Hepatic stellate cell (primary cell): ENCODE data around the gene MMP2.

Experiments used
- DNase-seq: peaks from one replicate; pipeline ENCODE4 v3.0.0; 2011; ENCODE audit warnings: low spot score

The MMP2 gene

GRCh38 chr16:55469821-55470532 lies 9.0 kb upstream of the MMP2 start:
- DNase-seq, result no peak

- DNase-seq, result peak; percentile 29
Observed at GRCh38 chr16:55470533-55471371, 8.2 kb upstream of the MMP2 start.

- DNase-seq, result peak; percentile 62
Observed at GRCh38 chr16:55471448-55472097, 7.4 kb upstream of the MMP2 start.

GRCh38 chr16:55473587-55473986 lies 5.4 kb upstream of the MMP2 start:
- DNase-seq, result no peak

GRCh38 chr16:55474821-55475220 lies 4.2 kb upstream of the MMP2 start:
- no peak for DNase-seq

GRCh38 chr16:55475919-55476318 lies 3.1 kb upstream of the MMP2 start:
- no peak for DNase-seq

- DNase-seq, result no peak
Observed at GRCh38 chr16:55476625-55477533, 2.1 kb upstream of the MMP2 start.

- DNase-seq, result no peak
Observed at GRCh38 chr16:55477736-55478135, 1.3 kb upstream of the MMP2 start.

GRCh38 chr16:55479430-55480140 lies 587 bp downstream of the MMP2 start:
- DNase-seq, result peak; percentile 27

- peak; percentile 79 for DNase-seq
Observed at GRCh38 chr16:55480228-55480655, 1.2 kb downstream of the MMP2 start.

GRCh38 chr16:55481023-55481422 lies 2.0 kb downstream of the MMP2 start:
- DNase-seq, result no peak

- DNase-seq, result peak; percentile 55
Observed at GRCh38 chr16:55482056-55482455, 3.1 kb downstream of the MMP2 start.

- DNase-seq, result no peak
Observed at GRCh38 chr16:55487048-55487803, 8.2 kb downstream of the MMP2 start.

GRCh38 chr16:55488306-55488705 lies 9.3 kb downstream of the MMP2 start:
- no peak for DNase-seq

- no peak for DNase-seq
Observed at GRCh38 chr16:55489119-55489955, 10.3 kb downstream of the MMP2 start.

GRCh38 chr16:55489956-55490265 lies 10.9 kb downstream of the MMP2 start:
- no peak for DNase-seq

GRCh38 chr16:55490301-55490700 lies 11.3 kb downstream of the MMP2 start:
- DNase-seq, result no peak

GRCh38 chr16:55491691-55492090 lies 12.7 kb downstream of the MMP2 start:
- no peak for DNase-seq

GRCh38 chr16:55492756-55493380 lies 13.9 kb downstream of the MMP2 start:
- no peak for DNase-seq
